ENCODE measurements around the gene TRIAP1. TPM values are rescaled to one million over a fixed set of nuclear protein-coding genes. Genes with fewer than 3 reads are reported as not detected.

TRIAP1 gene
- total and polyA plus RNA-seq, 4 donors = 10.8 to 29.3 (median 23.6) TPM

GRCh38 chr12:120417917-120418580, 28.1 kb downstream of the TRIAP1 start:
- no peak for DNase-seq (ENCODE audit: low read depth in 4 of 6, low spot score in 6 of 6)
- Histone ChIP-seq H3K4me3 (ENCODE audit: low read depth, low read length) (no peak overlapping the region), H3K9me3 (ENCODE audit: control insufficient read depth, insufficient read depth, low read length) (no peaks in the 10 kb centered on the region), H3K27me3 (ENCODE audit: control insufficient read depth, insufficient read depth, low read length) (no peaks in the 10 kb centered on the region), H3K36me3 (ENCODE audit: control insufficient read depth, insufficient read depth, low read length) (no peaks in the 10 kb centered on the region), H3K4me1 (ENCODE audit: control insufficient read depth, insufficient read depth, low read length) (peaks cover 7% of the 10 kb centered on the region), H3K27ac (ENCODE audit: low read depth, low read length) (no peak overlapping the region)
- WGBS (ENCODE audit: insufficient coverage) = 83% methylated on average over 4 of the region's 4 CpGs

GRCh38 chr12:120416490-120417216, 29.5 kb downstream of the TRIAP1 start:
- H3K36me3 ChIP-seq (ENCODE audit: control insufficient read depth, insufficient read depth, low read length) = no peaks in the 10 kb centered on the region
- WGBS (ENCODE audit: insufficient coverage) = 33% methylated on average over 4 of the region's 7 CpGs
- H3K4me3 ChIP-seq (ENCODE audit: low read depth, low read length) = no peak overlapping the region
- H3K9me3 ChIP-seq (ENCODE audit: control insufficient read depth, insufficient read depth, low read length) = no peaks in the 10 kb centered on the region
- H3K27ac ChIP-seq (ENCODE audit: low read depth, low read length) = no peak overlapping the region
- H3K4me1 ChIP-seq (ENCODE audit: control insufficient read depth, insufficient read depth, low read length) = peaks cover 7% of the 10 kb centered on the region
- H3K27me3 ChIP-seq (ENCODE audit: control insufficient read depth, insufficient read depth, low read length) = no peaks in the 10 kb centered on the region
- DNase-seq (ENCODE audit: low read depth in 4 of 6, low spot score in 6 of 6) = no peak

GRCh38 chr12:120413901-120414695, 32.1 kb downstream of the TRIAP1 start:
- no peaks in the 10 kb centered on the region for H3K27me3 ChIP-seq (ENCODE audit: control insufficient read depth, insufficient read depth, low read length)
- peak in 4 of 6 donors; percentile 61 to 89 (median 80) for DNase-seq (ENCODE audit: low read depth in 4 of 6, low spot score in 6 of 6)
- H3K36me3 ChIP-seq (ENCODE audit: control insufficient read depth, insufficient read depth, low read length) = no peaks in the 10 kb centered on the region
- WGBS (ENCODE audit: insufficient coverage) = 39% methylated on average over 8 of the region's 13 CpGs
- peaks cover 7% of the 10 kb centered on the region for H3K4me1 ChIP-seq (ENCODE audit: control insufficient read depth, insufficient read depth, low read length)
- no peak overlapping the region for H3K4me3 ChIP-seq (ENCODE audit: low read depth, low read length)
- no peaks in the 10 kb centered on the region for H3K9me3 ChIP-seq (ENCODE audit: control insufficient read depth, insufficient read depth, low read length)
- H3K27ac ChIP-seq (ENCODE audit: low read depth, low read length) = peak overlapping the region; percentile 8

GRCh38 chr12:120412421-120412820, 33.8 kb downstream of the TRIAP1 start:
- H3K9me3 ChIP-seq (ENCODE audit: control insufficient read depth, insufficient read depth, low read length) = no peaks in the 10 kb centered on the region
- 63% methylated on average over 2 of the region's 7 CpGs for WGBS (ENCODE audit: insufficient coverage)

GRCh38 chr12:120408771-120409170, 37.4 kb downstream of the TRIAP1 start:
- Histone ChIP-seq H3K27me3 (ENCODE audit: control insufficient read depth, insufficient read depth, low read length) (no peaks in the 10 kb centered on the region), H3K9me3 (ENCODE audit: control insufficient read depth, insufficient read depth, low read length) (no peaks in the 10 kb centered on the region), H3K4me3 (ENCODE audit: low read depth, low read length) (no peak overlapping the region), H3K36me3 (ENCODE audit: control insufficient read depth, insufficient read depth, low read length) (no peaks in the 10 kb centered on the region), H3K27ac (ENCODE audit: low read depth, low read length) (no peak overlapping the region), H3K4me1 (ENCODE audit: control insufficient read depth, insufficient read depth, low read length) (peaks cover 5% of the 10 kb centered on the region)
- WGBS (ENCODE audit: insufficient coverage) = 96% methylated on average over 11 of the region's 11 CpGs
- no peak for DNase-seq (ENCODE audit: low read depth in 4 of 6, low spot score in 6 of 6)

More at GRCh38 chr12:120412421-120412820, 33.8 kb downstream of the TRIAP1 start:
- Histone ChIP-seq H3K4me1 (ENCODE audit: control insufficient read depth, insufficient read depth, low read length) (peaks cover 7% of the 10 kb centered on the region), H3K4me3 (ENCODE audit: low read depth, low read length) (no peak overlapping the region), H3K27me3 (ENCODE audit: control insufficient read depth, insufficient read depth, low read length) (no peaks in the 10 kb centered on the region), H3K27ac (ENCODE audit: low read depth, low read length) (no peak overlapping the region), H3K36me3 (ENCODE audit: control insufficient read depth, insufficient read depth, low read length) (no peaks in the 10 kb centered on the region)
- no peak for DNase-seq (ENCODE audit: low read depth in 4 of 6, low spot score in 6 of 6)

GRCh38 chr12:120406553-120406952, 39.6 kb downstream of the TRIAP1 start:
- H3K27ac ChIP-seq (ENCODE audit: low read depth, low read length) = peak overlapping the region; percentile 45
- H3K36me3 ChIP-seq (ENCODE audit: control insufficient read depth, insufficient read depth, low read length) = no peaks in the 10 kb centered on the region
- no peaks in the 10 kb centered on the region for H3K9me3 ChIP-seq (ENCODE audit: control insufficient read depth, insufficient read depth, low read length)
- no peak overlapping the region for H3K4me3 ChIP-seq (ENCODE audit: low read depth, low read length)
- WGBS (ENCODE audit: insufficient coverage) = no CpG with 5 or more reads among the region's 3 CpGs
- no peak for DNase-seq (ENCODE audit: low read depth in 4 of 6, low spot score in 6 of 6)
- H3K27me3 ChIP-seq (ENCODE audit: control insufficient read depth, insufficient read depth, low read length) = no peaks in the 10 kb centered on the region
- H3K4me1 ChIP-seq (ENCODE audit: control insufficient read depth, insufficient read depth, low read length) = peaks cover 17% of the 10 kb centered on the region

- no peaks in the 10 kb centered on the region for H3K36me3 ChIP-seq (ENCODE audit: control insufficient read depth, insufficient read depth, low read length)
- peak in 1 of 6 donors; percentile 42 for DNase-seq (ENCODE audit: low read depth in 4 of 6, low spot score in 6 of 6)
- H3K27me3 ChIP-seq (ENCODE audit: control insufficient read depth, insufficient read depth, low read length) = no peaks in the 10 kb centered on the region
- H3K4me3 ChIP-seq (ENCODE audit: low read depth, low read length) = no peak overlapping the region
- H3K27ac ChIP-seq (ENCODE audit: low read depth, low read length) = peak overlapping the region; percentile 45
- H3K9me3 ChIP-seq (ENCODE audit: control insufficient read depth, insufficient read depth, low read length) = no peaks in the 10 kb centered on the region
- no CpG with 5 or more reads among the region's 3 CpGs for WGBS (ENCODE audit: insufficient coverage)
- H3K4me1 ChIP-seq (ENCODE audit: control insufficient read depth, insufficient read depth, low read length) = peaks cover 19% of the 10 kb centered on the region
These were observed 40.1 kb downstream of the TRIAP1 start for GRCh38 chr12:120406069-120406468.

- no peak for DNase-seq (ENCODE audit: low read depth in 4 of 6, low spot score in 6 of 6)
- no peak overlapping the region for H3K4me3 ChIP-seq (ENCODE audit: low read depth, low read length)
- H3K36me3 ChIP-seq (ENCODE audit: control insufficient read depth, insufficient read depth, low read length) = no peaks in the 10 kb centered on the region
- WGBS (ENCODE audit: insufficient coverage) = no CpG with 5 or more reads among the region's 1 CpG
- H3K27ac ChIP-seq (ENCODE audit: low read depth, low read length) = no peak overlapping the region
- H3K27me3 ChIP-seq (ENCODE audit: control insufficient read depth, insufficient read depth, low read length) = no peaks in the 10 kb centered on the region
- no peaks in the 10 kb centered on the region for H3K9me3 ChIP-seq (ENCODE audit: control insufficient read depth, insufficient read depth, low read length)
- H3K4me1 ChIP-seq (ENCODE audit: control insufficient read depth, insufficient read depth, low read length) = peaks cover 19% of the 10 kb centered on the region
These were observed 41.9 kb downstream of the TRIAP1 start for GRCh38 chr12:120404271-120404670.

GRCh38 chr12:120403869-120404268, 42.3 kb downstream of the TRIAP1 start:
- H3K27me3 ChIP-seq (ENCODE audit: control insufficient read depth, insufficient read depth, low read length) = no peaks in the 10 kb centered on the region
- H3K4me3 ChIP-seq (ENCODE audit: low read depth, low read length) = no peak overlapping the region
- H3K4me1 ChIP-seq (ENCODE audit: control insufficient read depth, insufficient read depth, low read length) = peaks cover 19% of the 10 kb centered on the region
- H3K36me3 ChIP-seq (ENCODE audit: control insufficient read depth, insufficient read depth, low read length) = no peaks in the 10 kb centered on the region
- H3K27ac ChIP-seq (ENCODE audit: low read depth, low read length) = no peak overlapping the region
- H3K9me3 ChIP-seq (ENCODE audit: control insufficient read depth, insufficient read depth, low read length) = no peaks in the 10 kb centered on the region
- DNase-seq (ENCODE audit: low read depth in 4 of 6, low spot score in 6 of 6) = no peak
- 71% methylated on average over 1 of the region's 3 CpGs for WGBS (ENCODE audit: insufficient coverage)

Data from spinal cord (tissue), 10 donors.